ENCODE results near the gene TLE6. TPM values are rescaled to one million over a fixed set of nuclear protein-coding genes. Genes with fewer than 3 reads are reported as not detected.

The TLE6 gene
- total RNA-seq, 1 donor from 2014 or later, result 3.8 TPM

- TF ChIP-seq, protein P1, sequence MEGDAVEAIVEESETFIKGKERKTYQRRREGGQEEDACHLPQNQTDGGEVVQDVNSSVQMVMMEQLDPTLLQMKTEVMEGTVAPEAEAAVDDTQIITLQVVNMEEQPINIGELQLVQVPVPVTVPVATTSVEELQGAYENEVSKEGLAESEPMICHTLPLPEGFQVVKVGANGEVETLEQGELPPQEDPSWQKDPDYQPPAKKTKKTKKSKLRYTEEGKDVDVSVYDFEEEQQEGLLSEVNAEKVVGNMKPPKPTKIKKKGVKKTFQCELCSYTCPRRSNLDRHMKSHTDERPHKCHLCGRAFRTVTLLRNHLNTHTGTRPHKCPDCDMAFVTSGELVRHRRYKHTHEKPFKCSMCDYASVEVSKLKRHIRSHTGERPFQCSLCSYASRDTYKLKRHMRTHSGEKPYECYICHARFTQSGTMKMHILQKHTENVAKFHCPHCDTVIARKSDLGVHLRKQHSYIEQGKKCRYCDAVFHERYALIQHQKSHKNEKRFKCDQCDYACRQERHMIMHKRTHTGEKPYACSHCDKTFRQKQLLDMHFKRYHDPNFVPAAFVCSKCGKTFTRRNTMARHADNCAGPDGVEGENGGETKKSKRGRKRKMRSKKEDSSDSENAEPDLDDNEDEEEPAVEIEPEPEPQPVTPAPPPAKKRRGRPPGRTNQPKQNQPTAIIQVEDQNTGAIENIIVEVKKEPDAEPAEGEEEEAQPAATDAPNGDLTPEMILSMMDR (conservative IDR thresholded peaks at IDR 0.05), result no peak
- H3K27ac Mint-ChIP-seq, result no peak overlapping the region
Observed at GRCh38 chr19:3013263-3013725, 35.9 kb downstream of the TLE6 start.

GRCh38 chr19:3014135-3014534, 36.8 kb downstream of the TLE6 start:
- Mint-ChIP-seq H3K4me3 (no peak overlapping the region), H3K4me1 (ENCODE audit: unreplicated experiment) (peaks cover 5% of the 10 kb centered on the region), H3K27ac (no peak overlapping the region), H3K9me3 (no peaks in the 10 kb centered on the region), H3K36me3 (no peaks in the 10 kb centered on the region), H3K27me3 (no peaks in the 10 kb centered on the region)
- no peak for DNase-seq (ENCODE audit: extremely low spot score, unreplicated experiment)
- TF ChIP-seq, protein P1 (conservative IDR thresholded peaks at IDR 0.05), result no peak

More at GRCh38 chr19:3013263-3013725, 35.9 kb downstream of the TLE6 start:
- H3K27me3 Mint-ChIP-seq, result no peaks in the 10 kb centered on the region
- H3K36me3 Mint-ChIP-seq, result no peaks in the 10 kb centered on the region
- no peak for DNase-seq (ENCODE audit: extremely low spot score, unreplicated experiment)
- no peaks in the 10 kb centered on the region for H3K9me3 Mint-ChIP-seq
- peaks cover 5% of the 10 kb centered on the region for H3K4me1 Mint-ChIP-seq (ENCODE audit: unreplicated experiment)
- H3K4me3 Mint-ChIP-seq, result no peak overlapping the region

DNA sequence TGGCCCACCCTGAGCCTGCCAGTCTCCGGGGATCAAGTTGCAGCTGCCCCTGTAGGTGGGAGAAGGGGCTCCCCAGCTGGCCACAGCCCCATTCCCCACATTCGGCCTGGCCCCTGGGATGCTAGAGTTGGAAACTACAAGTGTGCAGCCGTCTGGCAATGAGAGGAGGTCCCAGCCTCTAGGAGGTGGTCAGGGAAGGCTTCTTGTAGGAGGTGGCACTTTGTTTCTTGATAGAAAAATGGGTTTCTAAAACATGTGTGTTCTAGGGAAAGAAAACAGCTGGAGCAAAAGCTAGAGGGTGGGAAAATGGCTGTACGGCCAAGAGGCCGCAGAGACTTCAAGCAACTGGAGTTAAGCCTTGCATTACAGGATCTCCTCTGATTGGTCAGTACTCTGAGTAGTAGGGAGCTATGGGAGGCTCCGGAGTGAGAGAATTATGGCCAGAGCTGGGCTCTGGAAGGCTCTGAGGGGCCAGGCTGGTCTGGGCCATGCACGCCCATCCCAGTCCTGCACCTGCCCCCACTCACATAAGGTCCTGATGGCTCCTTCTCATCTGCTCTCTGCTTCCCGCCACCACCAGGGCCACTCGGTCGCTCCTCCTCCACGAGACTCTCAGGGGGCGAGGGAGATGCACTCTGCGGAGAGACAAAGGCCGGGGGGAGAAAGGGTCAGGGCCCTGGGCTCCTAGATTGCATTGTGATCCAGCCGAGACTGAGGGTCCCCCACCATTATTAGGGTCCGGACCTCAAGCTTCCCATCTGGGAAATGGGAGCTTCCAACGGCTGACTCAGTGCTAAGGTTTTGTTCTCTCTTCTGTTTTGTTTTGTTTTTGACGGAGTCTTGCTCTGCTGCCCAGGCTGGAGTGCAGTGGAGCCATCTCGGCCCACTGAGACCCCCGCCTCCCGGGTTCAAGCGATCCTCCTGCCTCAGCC, 38.0 kb downstream of the TLE6 start:
- Mint-ChIP-seq H3K4me3 (no peak overlapping the region), H3K4me1 (ENCODE audit: unreplicated experiment) (peaks cover 5% of the 10 kb centered on the region), H3K9me3 (no peaks in the 10 kb centered on the region), H3K36me3 (no peaks in the 10 kb centered on the region), H3K27me3 (no peaks in the 10 kb centered on the region), H3K27ac (no peak overlapping the region)
- TF ChIP-seq, protein P1 (conservative IDR thresholded peaks at IDR 0.05), result no peak
- DNase-seq (ENCODE audit: extremely low spot score, unreplicated experiment), result no peak

DNA sequence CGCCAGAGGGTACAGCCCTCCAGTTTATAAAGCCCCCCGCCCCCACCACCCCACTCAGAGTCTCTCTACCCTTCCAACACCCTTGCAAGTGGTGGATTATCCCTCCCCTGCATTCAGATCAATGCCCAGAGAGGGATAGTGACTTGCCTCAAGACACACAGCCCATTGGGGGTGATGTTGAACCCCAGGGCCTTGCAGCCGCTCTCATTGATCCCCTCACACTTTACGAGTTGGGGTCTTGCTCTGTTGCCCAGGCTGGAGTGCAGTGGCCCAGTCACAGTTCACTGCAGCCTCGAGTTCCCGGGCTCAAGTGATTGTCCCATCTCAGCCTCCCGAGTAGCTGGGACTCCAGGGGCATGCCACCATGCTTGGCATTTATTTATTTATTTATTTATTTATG, 40.6 kb downstream of the TLE6 start:
- Mint-ChIP-seq H3K27me3 (peaks cover 2% of the 10 kb centered on the region), H3K27ac (no peak overlapping the region), H3K36me3 (peaks cover 3% of the 10 kb centered on the region), H3K4me1 (ENCODE audit: unreplicated experiment) (peaks cover 8% of the 10 kb centered on the region), H3K4me3 (no peak overlapping the region), H3K9me3 (no peaks in the 10 kb centered on the region)
- TF ChIP-seq, protein P1 (conservative IDR thresholded peaks at IDR 0.05), result no peak
- no peak for DNase-seq (ENCODE audit: extremely low spot score, unreplicated experiment)

- no peaks in the 10 kb centered on the region for H3K9me3 Mint-ChIP-seq
- H3K4me1 Mint-ChIP-seq (ENCODE audit: unreplicated experiment), result peaks cover 8% of the 10 kb centered on the region
- no peak for DNase-seq (ENCODE audit: extremely low spot score, unreplicated experiment)
- no peak overlapping the region for H3K27ac Mint-ChIP-seq
- H3K27me3 Mint-ChIP-seq, result peaks cover 3% of the 10 kb centered on the region
- peaks cover 3% of the 10 kb centered on the region for H3K36me3 Mint-ChIP-seq
- no peak overlapping the region for H3K4me3 Mint-ChIP-seq
- TF ChIP-seq, protein P1 (conservative IDR thresholded peaks at IDR 0.05), result no peak
Observed at GRCh38 chr19:3019211-3019854, 42.0 kb downstream of the TLE6 start.
